Head of caudate nucleus (tissue), 42 donors: ENCODE data around the gene UAP1.
"Not testable (repeated sequence)": the region's sequence is repeated elsewhere in the genome, so short reads cannot be mapped to it uniquely, and the experiment has no call there.

Experiments used
- DNase-seq, 42 donors: peaks; one replicate each; pipeline versions ENCODE4 v3.0.0 to v3.0.0-alpha.2; 2020 to 2021; ENCODE audit warnings: mixed read lengths in 7 of 42
- intact Hi-C: fragments of 100-400 bp; cut with DNase I; formaldehyde crosslinking; loops from one replicate; pipeline ENCODE4 v1.15.0; 2022

UAP1 gene

DNA sequence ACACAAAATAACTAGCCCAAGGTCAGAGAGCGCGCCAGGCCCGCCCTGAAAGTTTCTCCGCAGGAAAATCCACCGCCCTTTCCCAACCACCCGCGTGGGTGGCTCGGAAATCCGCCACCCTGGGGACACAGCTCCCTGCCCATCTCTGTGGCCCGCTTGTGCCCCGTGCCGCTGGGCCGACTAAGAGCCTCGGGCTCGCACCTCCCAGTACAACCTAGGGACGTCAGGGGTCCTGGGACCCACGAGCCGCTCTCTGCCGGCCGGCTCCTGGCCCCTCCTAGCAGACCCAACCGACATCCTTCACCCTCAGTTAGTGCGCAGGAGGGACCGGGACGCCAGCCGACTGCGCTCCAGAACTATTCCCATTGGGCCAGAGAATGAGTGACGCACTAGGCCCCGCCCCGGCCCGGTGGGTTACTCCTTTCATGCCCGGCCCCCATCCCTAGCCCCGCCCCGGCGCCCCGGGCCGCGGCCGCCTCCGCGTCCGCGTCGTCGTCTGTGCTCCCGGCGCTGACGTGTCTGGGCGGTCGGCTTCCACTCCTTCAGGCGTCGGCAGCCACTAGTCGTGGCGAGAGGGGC lies 396 bp upstream of the UAP1 start:
- intact Hi-C loops = loop anchor here (5.0 kb wide), 1 partner anchor 64 kb away; the partner anchor contains the start of gene UHMK1

DNA sequence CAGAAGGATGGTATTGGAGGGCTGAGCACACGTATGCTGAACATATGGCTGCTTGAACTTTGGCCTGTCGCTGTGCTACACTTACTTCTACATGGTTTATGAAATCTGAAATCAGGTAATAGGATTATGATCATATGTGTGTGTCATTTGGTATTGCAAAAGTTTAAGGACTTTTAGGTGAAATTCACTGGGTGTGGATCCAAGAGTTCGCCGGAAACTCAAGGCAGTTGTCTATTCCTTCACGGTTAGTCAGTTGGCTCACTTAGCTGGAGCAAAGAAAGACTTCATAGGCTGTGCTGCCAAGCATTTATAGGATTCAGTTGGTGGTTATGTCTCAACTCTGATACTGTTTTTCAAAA lies 927 bp downstream of the UAP1 start:
- peak in 1 of 42 donors; percentile 11 for DNase-seq
- intact Hi-C loops = loop anchor here (5.0 kb wide), 1 partner anchor 65 kb away; the partner anchor contains the start of gene UHMK1

More for the DNA sequence above, 396 bp upstream of the UAP1 start:
- peak; percentile 95 to 99 (median 98) for DNase-seq

DNA sequence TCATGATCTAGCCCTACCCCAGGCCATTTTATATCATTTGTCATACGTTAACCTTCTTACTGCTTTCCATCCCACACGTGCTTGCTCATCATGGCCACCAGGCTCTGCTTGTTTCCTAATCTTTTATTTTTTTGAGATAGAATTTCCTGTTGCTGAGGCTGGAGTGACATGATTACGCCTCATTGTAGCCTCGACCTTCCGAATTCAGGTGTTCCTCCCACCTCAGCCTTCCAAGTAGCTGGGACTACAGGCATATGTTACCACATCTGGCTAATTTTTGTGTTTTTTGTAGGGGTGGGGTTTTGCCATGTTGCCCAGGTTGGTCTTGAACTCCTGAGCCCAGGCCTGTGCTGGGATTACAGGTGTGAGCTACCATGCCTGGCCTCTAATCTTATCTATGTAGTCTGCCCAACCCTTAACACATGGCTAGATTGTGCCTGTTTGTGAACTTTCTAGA lies 3.3 kb downstream of the UAP1 start:
- intact Hi-C loops = loop anchor here (5.0 kb wide), 1 partner anchor 67 kb away; the partner anchor contains the start of gene UHMK1
- no peak for DNase-seq

DNA sequence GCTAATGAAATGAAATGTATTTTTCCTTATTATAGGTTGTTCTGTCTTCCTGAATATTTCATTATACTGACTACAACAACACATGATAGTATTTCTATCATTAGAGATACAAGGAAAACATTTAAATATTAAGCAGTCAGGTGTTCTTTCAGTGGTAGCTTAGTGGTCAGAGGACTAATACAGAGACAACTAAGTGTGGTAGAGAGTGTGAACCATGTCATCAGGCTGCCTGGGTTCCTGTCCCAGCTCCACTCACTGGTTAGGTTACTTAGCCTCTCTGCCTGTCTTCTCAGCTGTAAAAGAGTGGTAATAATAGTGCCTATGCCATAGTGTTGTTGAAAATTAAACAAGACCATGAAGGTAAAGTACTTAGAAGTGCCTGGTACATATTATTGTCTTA lies 3.9 kb downstream of the UAP1 start:
- no peak for DNase-seq
- intact Hi-C loops = no loop called here

DNA sequence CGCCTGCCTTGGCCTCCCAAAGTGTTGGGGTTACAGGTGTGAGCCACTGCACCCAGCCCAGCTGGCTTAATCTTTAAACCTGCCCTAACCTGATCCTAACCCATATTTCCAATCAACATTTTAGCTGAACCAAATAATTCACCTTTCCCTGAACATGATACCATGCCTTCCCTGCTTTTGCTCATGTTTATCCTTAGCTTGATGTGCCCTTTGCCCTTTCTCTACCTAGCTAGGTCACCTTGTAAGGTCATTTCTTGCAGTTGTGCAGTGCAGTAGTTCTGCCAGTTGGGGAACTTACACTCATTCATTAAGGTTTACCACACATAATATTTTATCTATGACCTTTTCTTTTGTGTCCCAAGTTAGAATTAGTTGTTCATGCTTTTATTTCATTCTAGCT lies 5.3 kb downstream of the UAP1 start:
- no peak for DNase-seq
- intact Hi-C loops = no loop called here

DNA sequence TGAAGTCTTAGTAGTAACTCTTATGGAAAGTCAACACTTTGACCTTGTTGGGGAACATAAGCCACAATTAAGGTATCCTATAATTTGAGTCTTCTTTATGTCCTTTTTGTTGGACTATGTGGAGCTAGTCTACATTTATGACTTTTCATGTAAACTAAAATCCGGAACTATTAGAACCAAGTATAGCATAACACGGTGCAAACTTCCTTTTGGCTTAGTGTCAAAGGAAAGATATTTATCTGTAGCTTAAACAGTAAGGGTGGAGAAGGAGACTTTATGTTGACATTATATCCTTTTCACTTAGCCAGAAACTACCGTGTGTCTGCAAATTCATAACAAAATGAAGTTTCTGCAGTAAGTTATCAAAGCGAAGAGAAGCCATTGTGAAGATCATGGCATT lies 7.3 kb downstream of the UAP1 start:
- intact Hi-C loops = no loop called here
- no peak for DNase-seq

DNA sequence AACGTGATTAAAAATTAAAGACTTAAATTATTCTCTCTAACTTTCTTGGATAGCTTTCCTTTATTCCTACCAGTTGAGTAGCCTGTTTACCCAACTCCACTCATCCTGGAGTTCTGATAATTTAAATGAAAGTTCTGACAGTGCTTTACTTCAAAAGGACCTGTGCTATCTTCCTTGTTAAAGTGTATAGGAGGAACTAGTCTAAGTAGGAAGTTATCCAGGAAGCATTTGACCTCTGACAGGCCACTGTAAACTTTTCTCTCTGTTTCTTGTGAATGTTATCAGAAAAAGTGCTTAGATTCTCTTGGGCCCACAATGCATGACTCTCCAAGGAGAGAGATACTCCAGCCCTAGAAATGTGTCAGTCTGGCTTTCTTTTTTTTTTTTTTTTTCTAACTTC lies 9.2 kb downstream of the UAP1 start:
- intact Hi-C loops = no loop called here
- no peak for DNase-seq

DNA sequence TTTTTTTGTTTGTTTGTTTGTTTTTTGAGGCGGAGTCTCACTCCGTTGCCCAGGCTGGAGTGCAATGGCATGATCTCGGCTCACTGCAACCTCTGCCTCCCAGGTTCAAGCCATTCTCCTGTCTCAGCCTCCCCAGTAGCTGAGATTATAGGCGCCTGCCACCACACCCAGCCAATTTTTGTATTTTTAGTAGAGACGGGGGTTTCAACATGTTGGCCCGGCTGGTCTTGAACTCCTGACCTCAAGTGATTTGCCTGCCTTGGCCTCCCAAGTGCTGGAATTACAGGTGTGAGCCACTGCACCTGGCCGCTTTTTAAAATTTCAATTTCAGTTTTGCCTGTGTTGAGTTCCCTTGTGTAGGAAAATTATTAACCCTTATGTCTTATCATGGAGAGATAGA lies 9.6 kb downstream of the UAP1 start:
- intact Hi-C loops = not testable (repeated sequence)

DNA sequence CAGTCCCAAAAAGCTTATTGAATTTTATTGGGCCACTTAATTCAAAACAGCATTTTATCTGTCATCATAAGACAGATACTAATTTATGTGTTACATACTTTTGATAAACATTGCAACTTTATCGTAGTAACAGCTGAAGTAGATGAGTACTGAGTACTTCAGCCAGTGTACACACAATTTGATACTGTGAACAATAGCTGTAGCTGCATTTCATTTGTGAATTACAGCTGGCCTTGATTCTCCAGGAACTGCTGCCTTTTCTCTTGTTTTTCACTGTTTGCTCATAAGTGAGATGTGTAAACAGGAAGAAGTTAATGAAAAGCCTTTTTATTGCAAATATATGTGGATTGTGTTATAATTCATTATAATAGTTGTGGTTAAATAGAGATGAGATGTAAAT lies 10.2 kb downstream of the UAP1 start:
- intact Hi-C loops = no loop called here
- no peak for DNase-seq

More for the DNA sequence above, 9.6 kb downstream of the UAP1 start:
- DNase-seq = not testable (repeated sequence)

DNA sequence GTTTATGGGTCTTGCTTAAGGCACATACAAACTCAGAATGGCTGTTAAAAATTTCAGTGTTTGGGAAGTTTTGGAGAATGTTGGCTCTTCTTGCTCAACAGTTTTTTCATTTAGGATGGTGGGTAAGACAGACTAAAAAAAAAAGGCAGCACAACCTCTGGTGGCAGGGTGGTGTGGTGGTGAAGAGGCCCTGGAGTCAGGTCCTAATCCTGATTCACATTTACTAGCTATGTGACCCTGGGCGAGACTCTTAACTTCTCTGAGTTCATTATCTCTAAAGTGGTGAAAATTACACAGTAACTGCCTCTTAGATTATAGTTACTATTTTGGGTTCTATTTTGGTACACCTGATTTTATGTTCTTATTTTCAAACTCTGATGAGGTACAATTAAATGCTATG lies 11.6 kb downstream of the UAP1 start:
- intact Hi-C loops = no loop called here
- DNase-seq = no peak

DNA sequence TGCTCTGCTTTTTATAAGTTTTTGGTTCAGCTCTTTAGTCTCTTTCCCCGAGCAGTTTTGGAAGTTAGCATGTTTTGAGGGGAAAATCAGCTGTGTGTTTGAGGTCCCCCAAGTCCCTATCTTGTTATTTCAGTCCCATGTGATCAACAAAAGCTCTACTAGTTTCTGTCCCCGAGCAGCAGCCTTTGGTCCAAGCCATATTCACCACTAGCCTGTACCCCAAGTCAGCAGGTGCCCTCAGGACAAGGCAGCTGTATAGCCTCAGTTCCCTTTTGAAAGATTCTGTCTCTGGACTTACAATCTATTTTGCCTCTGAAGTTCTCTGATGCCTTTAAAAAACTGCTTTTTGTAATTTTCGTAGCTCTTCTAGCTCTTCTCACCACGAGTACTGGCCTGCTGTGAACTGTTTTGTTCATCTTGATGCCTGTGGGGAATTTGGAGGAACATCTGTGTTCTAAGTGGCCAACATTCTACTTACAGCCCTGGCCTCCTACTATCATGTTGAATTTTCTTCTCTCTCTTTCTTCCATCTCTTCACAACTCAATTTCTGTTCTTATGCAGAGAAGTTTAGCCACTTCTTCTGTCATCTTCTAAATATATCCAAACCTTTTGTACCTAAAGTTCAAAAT lies 16.7 kb downstream of the UAP1 start:
- intact Hi-C loops = no loop called here
- DNase-seq = no peak

DNA sequence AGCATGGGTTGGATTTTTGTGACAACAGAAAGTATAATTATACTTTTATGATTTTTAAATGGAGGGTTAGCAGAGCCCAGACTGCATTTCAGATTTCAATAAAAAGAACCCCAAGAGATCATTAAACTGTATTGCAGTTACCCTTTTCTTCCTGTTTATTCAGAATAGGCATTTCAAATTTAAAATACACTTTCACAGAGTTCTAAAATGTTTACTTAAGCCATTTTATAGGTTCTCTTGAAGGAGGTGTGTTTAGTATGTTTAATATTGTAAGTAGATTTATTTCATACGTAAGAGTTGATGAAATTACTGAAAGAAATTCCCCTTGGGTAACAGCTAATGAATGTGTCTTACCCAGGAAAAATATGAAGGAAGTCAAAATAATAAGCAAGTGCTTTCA lies 17.4 kb downstream of the UAP1 start:
- no peak for DNase-seq
- intact Hi-C loops = no loop called here

DNA sequence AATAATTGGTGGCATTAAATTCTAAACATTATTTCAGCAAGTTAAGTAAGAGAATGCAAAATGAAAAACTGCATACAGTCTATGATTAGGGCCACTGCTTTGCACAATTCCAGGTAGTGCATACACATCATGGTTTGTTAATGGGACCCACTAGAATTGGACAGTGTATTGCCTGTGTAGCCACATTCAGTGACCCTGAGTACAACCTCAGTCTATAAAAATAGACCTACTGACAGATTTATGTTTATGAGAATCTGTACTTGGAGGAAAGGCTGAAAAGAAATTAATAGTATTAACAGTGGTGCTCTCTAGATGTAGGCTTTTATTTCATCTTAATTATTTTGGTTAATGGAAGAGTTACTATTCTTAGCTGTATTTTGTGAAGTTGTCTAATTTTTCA lies 18.8 kb downstream of the UAP1 start:
- no peak for DNase-seq
- intact Hi-C loops = no loop called here

DNA sequence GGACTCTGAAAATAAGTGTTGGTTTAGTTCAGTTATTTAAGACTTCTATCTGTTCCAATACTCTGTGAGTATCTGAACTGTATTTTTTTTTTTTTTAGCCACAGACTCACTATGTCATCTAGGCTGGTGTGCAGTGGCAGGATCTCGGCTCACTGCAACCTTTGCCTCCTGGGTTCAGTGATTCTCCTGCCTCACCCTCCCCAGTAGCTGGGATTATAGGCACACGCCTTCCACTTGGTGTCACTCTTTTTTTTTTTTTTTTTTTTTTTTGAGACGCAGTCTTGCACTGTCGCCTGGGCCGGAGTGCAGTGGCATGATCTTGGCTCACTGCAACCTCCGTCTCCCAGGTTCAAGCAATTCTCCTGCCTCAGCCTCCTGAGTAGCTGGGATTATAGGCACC lies 21.4 kb downstream of the UAP1 start:
- DNase-seq, intact Hi-C loops: not testable (repeated sequence)

DNA sequence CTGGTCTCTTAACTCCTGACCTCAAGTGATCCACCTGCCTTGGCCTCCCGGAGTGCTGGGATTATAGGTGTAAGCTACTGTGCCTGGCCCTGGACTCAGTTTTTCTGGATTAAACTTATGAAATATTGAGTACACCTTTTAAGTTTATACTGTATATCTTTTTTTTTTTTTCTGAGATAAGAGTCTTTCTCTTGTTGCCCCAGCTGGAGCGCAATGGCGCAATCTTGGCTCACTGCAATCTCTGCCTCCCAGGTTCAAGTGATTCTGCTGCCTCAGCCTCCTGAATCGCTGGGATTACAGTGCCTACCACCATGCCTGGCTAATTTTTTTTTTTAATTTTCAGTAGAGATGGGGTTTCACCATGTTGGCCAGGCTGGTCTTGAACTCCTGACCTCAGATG lies 23.6 kb downstream of the UAP1 start:
- intact Hi-C loops, DNase-seq: not testable (repeated sequence)

DNA sequence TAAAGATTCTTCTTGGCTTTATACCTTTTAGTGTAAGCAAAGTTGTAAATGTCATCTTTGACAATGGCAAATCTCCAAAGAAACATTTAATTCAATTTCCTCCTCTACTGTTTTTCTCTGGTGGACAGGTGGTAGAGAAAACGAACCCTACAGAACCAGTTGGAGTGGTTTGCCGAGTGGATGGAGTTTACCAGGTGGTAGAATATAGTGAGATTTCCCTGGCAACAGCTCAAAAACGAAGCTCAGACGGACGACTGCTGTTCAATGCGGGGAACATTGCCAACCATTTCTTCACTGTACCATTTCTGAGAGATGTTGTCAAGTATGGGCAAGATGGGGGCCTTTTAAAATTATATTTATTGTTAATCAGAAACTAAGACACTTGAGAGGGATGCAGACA lies 25.8 kb downstream of the UAP1 start:
- intact Hi-C loops = no loop called here
- no peak for DNase-seq

DNA sequence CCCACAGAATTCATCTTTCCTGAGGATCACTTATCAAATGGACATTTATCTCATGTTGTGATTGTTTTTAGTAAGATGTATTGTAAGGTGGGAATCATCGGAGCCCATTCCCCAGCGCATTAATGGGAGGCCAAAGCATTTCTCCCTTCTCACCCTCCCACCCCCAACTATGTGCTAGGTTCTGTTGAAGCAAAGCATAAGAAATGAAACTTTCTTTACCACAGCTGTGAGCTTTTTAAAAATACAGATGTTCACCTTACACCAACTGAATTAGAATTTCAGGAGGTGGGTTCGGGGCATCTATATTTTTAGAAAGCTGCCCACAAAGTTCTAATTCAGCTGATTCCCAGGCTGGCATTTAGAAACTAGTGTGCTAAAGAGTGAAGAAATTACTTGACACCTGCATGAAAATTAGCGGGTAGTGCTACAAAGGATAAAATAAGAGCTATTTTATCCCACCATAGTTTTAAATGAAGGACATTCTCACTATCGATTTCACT lies 26.3 kb downstream of the UAP1 start:
- DNase-seq = no peak
- intact Hi-C loops = no loop called here

DNA sequence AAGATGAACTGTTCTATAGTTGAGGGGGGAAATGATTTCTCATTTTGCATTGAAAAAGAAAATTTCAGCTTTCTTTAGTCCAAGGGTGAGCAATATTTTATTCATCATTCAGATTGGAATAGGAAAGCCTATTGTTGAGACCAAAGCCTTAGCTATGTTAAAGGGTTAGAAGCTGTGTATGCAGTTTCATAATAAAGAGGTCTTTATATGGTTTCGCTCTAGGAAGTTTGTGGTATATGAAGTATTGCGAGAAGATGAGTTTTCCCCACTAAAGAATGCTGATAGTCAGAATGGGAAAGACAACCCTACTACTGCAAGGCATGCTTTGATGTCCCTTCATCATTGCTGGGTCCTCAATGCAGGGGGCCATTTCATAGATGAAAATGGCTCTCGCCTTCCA lies 28.6 kb downstream of the UAP1 start:
- intact Hi-C loops = loop anchor here (10.0 kb wide), 1 partner anchor 65 kb away; no protein-coding TSS in a partner anchor
- no peak for DNase-seq

DNA sequence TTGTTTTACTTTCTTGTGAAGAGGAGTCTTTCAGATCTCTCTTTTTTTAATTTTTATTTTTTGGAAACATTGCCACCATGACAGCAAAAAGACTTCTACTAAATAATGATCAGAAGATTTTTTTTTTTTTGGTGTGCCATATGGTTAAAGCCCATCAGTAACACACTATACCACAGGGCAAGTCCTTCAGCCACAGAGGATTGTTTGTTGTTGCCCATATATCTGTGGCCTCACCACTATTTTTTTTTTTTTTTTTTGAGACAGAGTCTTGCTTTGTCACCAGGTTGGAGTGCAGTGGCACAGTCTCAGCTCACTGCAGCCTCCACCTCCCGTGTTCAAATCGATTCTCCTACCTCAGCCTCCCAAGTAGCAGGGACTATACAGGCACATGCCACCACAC lies 29.2 kb downstream of the UAP1 start:
- intact Hi-C loops = loop anchor here (10.0 kb wide), 1 partner anchor 64 kb away; no protein-coding TSS in a partner anchor

DNA sequence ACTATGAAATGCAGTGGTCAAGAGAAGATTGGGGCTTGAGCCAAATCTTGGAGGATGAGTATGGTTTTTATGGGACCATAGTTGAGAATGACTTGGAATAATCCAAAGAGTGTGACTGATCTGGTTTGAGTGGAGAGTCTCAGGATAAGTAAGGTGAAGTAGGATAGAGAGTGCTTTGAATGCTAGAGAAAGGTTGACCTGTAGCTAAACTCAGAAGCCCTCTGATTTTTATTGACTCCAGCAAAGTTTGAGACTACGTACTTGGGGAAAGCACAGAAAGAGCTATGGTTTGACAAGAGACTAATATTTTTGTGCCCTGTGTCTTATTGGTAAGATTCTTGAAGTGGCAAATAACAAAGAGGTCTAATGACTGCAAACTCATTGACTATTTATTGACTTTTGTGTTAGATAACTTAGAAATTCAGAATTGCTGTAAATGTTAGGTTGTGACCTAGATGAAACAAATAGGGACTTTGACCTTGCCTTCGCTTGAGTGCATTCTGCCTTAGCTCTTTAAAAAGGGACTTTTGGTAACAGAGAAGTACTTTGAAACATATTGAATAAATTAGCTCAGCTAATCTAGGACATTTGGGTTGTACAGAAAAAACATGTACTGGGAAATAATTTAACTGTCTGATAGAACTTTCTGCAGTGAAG lies 35.1 kb downstream of the UAP1 start:
- intact Hi-C loops = loop anchor here (10.0 kb wide), 1 partner anchor 58 kb away; no protein-coding TSS in a partner anchor
- DNase-seq = no peak

More for the DNA sequence above, 29.2 kb downstream of the UAP1 start:
- DNase-seq = no peak
